Kidney (tissue), 14 donors: Measurements from ENCODE around the gene SLC1A7. TPM values are rescaled to one million over a fixed set of nuclear protein-coding genes. Genes with fewer than 3 reads are reported as not detected.

Experiments
- DNase-seq, 5 donors: peaks; one replicate each; pipeline ENCODE4 v3.0.0-alpha.2; 2013 to 2020
- FAIRE-seq: peaks from 2 replicates; lab custom pipeline; 2012; peaks lifted over from hg19 to GRCh38; lab: Jason Lieb, UNC
- H3K27ac ChIP-seq, 2 donors: one replicate each; pipeline ENCODE4 v1.7.0; 2013; ENCODE audit warnings: low read depth in 2 of 2, low read length in 2 of 2, inconsistent platforms in 1 of 2
- H3K27me3 ChIP-seq: one replicate; pipeline ENCODE4 v1.7.1; 2013; ENCODE audit warnings: low read length, inconsistent platforms; ENCODE audit not compliant: control insufficient read depth, insufficient read depth
- H3K36me3 ChIP-seq, 3 donors: one replicate each; pipeline versions ENCODE4 v1.7.0 to v1.7.1; 2013; ENCODE audit warnings: low read length in 3 of 3, control low read depth in 1 of 3, inconsistent platforms in 1 of 3; ENCODE audit not compliant: insufficient read depth in 3 of 3, control insufficient read depth in 2 of 3
- H3K4me1 ChIP-seq, 3 donors: one replicate each; pipeline versions ENCODE4 v1.7.0 to v1.7.1; 2013; ENCODE audit warnings: low read length in 3 of 3, inconsistent platforms in 1 of 3, low read depth in 1 of 3; ENCODE audit not compliant: control insufficient read depth in 2 of 3, insufficient read depth in 2 of 3
- H3K4me3 ChIP-seq, 3 donors: one replicate each; pipeline versions ENCODE4 v1.7.0 to v1.8.1; 2013; ENCODE audit warnings: low read length in 3 of 3, control low read depth in 1 of 3, inconsistent platforms in 1 of 3
- H3K9ac ChIP-seq, 3 donors: one replicate each; pipeline versions ENCODE4 v1.7.0 to v1.7.1; 2013; ENCODE audit warnings: low read length in 3 of 3, control low read depth in 1 of 3, inconsistent platforms in 1 of 3
- H3K9me3 ChIP-seq, 3 donors: one replicate each; pipeline versions ENCODE4 v1.7.0 to v1.7.1; 2013; ENCODE audit warnings: low read length in 3 of 3, control low read depth in 1 of 3, inconsistent platforms in 1 of 3; ENCODE audit not compliant: control insufficient read depth in 2 of 3, insufficient read depth in 1 of 3
- CTCF ChIP-seq: IDR thresholded peaks from 3 replicates; pipeline ENCODE4 v1.5.1; 2012; ENCODE audit warnings: mild to moderate bottlenecking, moderate library complexity, borderline replicate concordance; ENCODE audit not compliant: insufficient read depth; ENCODE audit errors: extremely low read depth
- intact Hi-C: fragments of 100-400 bp; cut with DNase I; formaldehyde crosslinking; loops from one replicate; pipeline ENCODE4 v1.11.1; 2022
- polyA plus RNA-seq: library from polyadenylated mRNA; stranded (reverse); fragments of 350-450 nt; fragmentation: Illumina TruSeq; extraction: RNeasy Lipid Tissue Mini Kit (QIAGEN cat#74804); gene quantifications from one replicate; pipeline ENCODE4 v1.2.3, GENCODE V29; 2014; ENCODE audit warnings: low read depth, low replicate concordance; ENCODE audit not compliant: insufficient read depth
- total RNA-seq: library from RNA; stranded (reverse); fragmentation: NEBNext Ultra II Directional; extraction: Animal tissue kit (Norgen Biotek cat#: 25700); gene quantifications from one replicate; pipeline ENCODE4 v1.2.1, GENCODE V29; 2021
- donor health status: control.
- donor health status: control.
- donor health status: control.
- donor health status: control.
- donor health status: control.
- donor health status: DM: yes; HTN: yes; CAD: no.
- donor health status: Normal renal cell carcinoma (clear cell type).

SLC1A7 gene
- total and polyA plus RNA-seq, 2 donors from 2014 or later = 1.0 TPM; not detected in 1

- Histone ChIP-seq H3K9ac (no peak overlapping the region), H3K27me3 (no peaks in the 10 kb centered on the region), H3K27ac (no peak overlapping the region), H3K36me3 (no peaks in the 10 kb centered on the region), H3K4me3 (no peak overlapping the region), H3K9me3 (no peaks in the 10 kb centered on the region), H3K4me1 (peaks cover 0 to 7% (median 3%) of the 10 kb centered on the region in 3 donors)
- FAIRE-seq (no peak), DNase-seq (no peak)
- intact Hi-C loops = no loop called here
- TF ChIP-seq CTCF = no peak
Measured at GRCh38 chr1:53114090-53114489, 28.3 kb downstream of the SLC1A7 start.

GRCh38 chr1:53112861-53113260 is 29.6 kb downstream of the SLC1A7 start:
- TF ChIP-seq CTCF = no peak
- FAIRE-seq (no peak), DNase-seq (no peak)
- Histone ChIP-seq H3K4me3 (no peak overlapping the region), H3K27me3 (no peaks in the 10 kb centered on the region), H3K36me3 (no peaks in the 10 kb centered on the region), H3K9ac (no peak overlapping the region), H3K4me1 (peaks cover 0 to 7% (median 2%) of the 10 kb centered on the region in 3 donors), H3K9me3 (no peaks in the 10 kb centered on the region), H3K27ac (no peak overlapping the region)
- intact Hi-C loops = no loop called here

GRCh38 chr1:53112271-53112774 is 30.1 kb downstream of the SLC1A7 start:
- Histone ChIP-seq H3K9ac (no peak overlapping the region), H3K9me3 (no peaks in the 10 kb centered on the region), H3K4me1 (peaks cover 0 to 7% (median 0%) of the 10 kb centered on the region in 3 donors), H3K4me3 (no peak overlapping the region), H3K27me3 (no peaks in the 10 kb centered on the region), H3K27ac (no peak overlapping the region), H3K36me3 (no peaks in the 10 kb centered on the region)
- DNase-seq (no peak), FAIRE-seq (no peak)
- intact Hi-C loops = no loop called here
- no peak for TF ChIP-seq CTCF

- Histone ChIP-seq H3K36me3 (no peaks in the 10 kb centered on the region), H3K9ac (no peak overlapping the region), H3K4me1 (peaks cover 0 to under 1% (median 0%) of the 10 kb centered on the region in 3 donors), H3K9me3 (no peaks in the 10 kb centered on the region), H3K27me3 (no peaks in the 10 kb centered on the region), H3K4me3 (no peak overlapping the region), H3K27ac (no peak overlapping the region)
- TF ChIP-seq CTCF = no peak
- DNase-seq = no peak
- intact Hi-C loops = no loop called here
- no peak for FAIRE-seq
Measured at GRCh38 chr1:53111693-53112092, 30.7 kb downstream of the SLC1A7 start.
